GM21447 (cell line): ENCODE results near the gene GAS2L2.
"Not testable (repeated sequence)": the region's sequence is repeated elsewhere in the genome, so short reads cannot be mapped to it uniquely, and the experiment has no call there.

ENCODE experiments used
- ATAC-seq: cut with Tn5 transposase; IDR thresholded peaks from one replicate; pipeline ENCODE4 v1.9.1; 2021; ENCODE audit not compliant: unreplicated experiment

GAS2L2 gene

GRCh38 chr17:35730400-35731005, 22.5 kb downstream of the GAS2L2 start:
- ATAC-seq = no peak

GRCh38 chr17:35729405-35729833, 23.6 kb downstream of the GAS2L2 start:
- no peak for ATAC-seq

GRCh38 chr17:35728551-35728950, 24.5 kb downstream of the GAS2L2 start:
- no peak for ATAC-seq

- ATAC-seq = no peak
Measured at GRCh38 chr17:35727635-35728034, 25.4 kb downstream of the GAS2L2 start.

- ATAC-seq = no peak
Measured at GRCh38 chr17:35726953-35727460, 26.0 kb downstream of the GAS2L2 start.

- no peak for ATAC-seq
Measured at GRCh38 chr17:35726127-35726952, 26.7 kb downstream of the GAS2L2 start.

- no peak for ATAC-seq
Measured at GRCh38 chr17:35725802-35726126, 27.3 kb downstream of the GAS2L2 start.

GRCh38 chr17:35725058-35725457, 28.0 kb downstream of the GAS2L2 start:
- no peak for ATAC-seq

GRCh38 chr17:35723735-35724134, 29.3 kb downstream of the GAS2L2 start:
- ATAC-seq = no peak

GRCh38 chr17:35717475-35717874, 35.6 kb downstream of the GAS2L2 start:
- ATAC-seq = no peak

GRCh38 chr17:35716897-35717465, 36.1 kb downstream of the GAS2L2 start:
- ATAC-seq = no peak

- ATAC-seq = no peak
Measured at GRCh38 chr17:35716173-35716572, 36.9 kb downstream of the GAS2L2 start.

- no peak for ATAC-seq
Measured at GRCh38 chr17:35715416-35715815, 37.6 kb downstream of the GAS2L2 start.

- ATAC-seq = no peak
Measured at GRCh38 chr17:35714988-35715387, 38.1 kb downstream of the GAS2L2 start.

- no peak for ATAC-seq
Measured at GRCh38 chr17:35713069-35713728, 39.8 kb downstream of the GAS2L2 start.

GRCh38 chr17:35710950-35711349, 42.1 kb downstream of the GAS2L2 start:
- no peak for ATAC-seq

- ATAC-seq = no peak
Measured at GRCh38 chr17:35709874-35710273, 43.2 kb downstream of the GAS2L2 start.

GRCh38 chr17:35708951-35709350, 44.1 kb downstream of the GAS2L2 start:
- ATAC-seq = no peak

- no peak for ATAC-seq
Measured at GRCh38 chr17:35708149-35708548, 44.9 kb downstream of the GAS2L2 start.

GRCh38 chr17:35705705-35706104, 47.3 kb downstream of the GAS2L2 start:
- no peak for ATAC-seq

- no peak for ATAC-seq
Measured at GRCh38 chr17:35705230-35705629, 47.8 kb downstream of the GAS2L2 start.

GRCh38 chr17:35703308-35703707, 49.7 kb downstream of the GAS2L2 start:
- ATAC-seq = not testable (repeated sequence)
